ENCODE data around the gene CCZ1B.
"Not testable (repeated sequence)": the region's sequence is repeated elsewhere in the genome, so short reads cannot be mapped to it uniquely, and the experiment has no call there.

GRCh38 chr7:6830026-6830425 is 4.0 kb upstream of the CCZ1B start:
- not testable (repeated sequence) for TF ChIP-seq ZNF121 (CRISPR knock-in tag; IDR thresholded peaks at IDR 0.05); FOXP4 (CRISPR knock-in tag; IDR thresholded peaks at IDR 0.05); NFYB (CRISPR knock-in tag; conservative IDR thresholded peaks at IDR 0.05; ENCODE audit: low read depth); CTCF (IDR thresholded peaks at IDR 0.05)
